Measurements from ENCODE around the gene DGKA. TPM values are rescaled to one million over a fixed set of nuclear protein-coding genes. Genes with fewer than 3 reads are reported as not detected.

Gene DGKA
- total RNA-seq, 1 donor from 2014 or later: 32.4 TPM

GRCh38 chr12:55931317-55931779 is 386 bp downstream of the DGKA start:
- no peak for DNase-seq (ENCODE audit: low spot score)

- peak; percentile 92 for DNase-seq (ENCODE audit: low spot score)
Measured at GRCh38 chr12:55931780-55932550, 1.0 kb downstream of the DGKA start.

DNA sequence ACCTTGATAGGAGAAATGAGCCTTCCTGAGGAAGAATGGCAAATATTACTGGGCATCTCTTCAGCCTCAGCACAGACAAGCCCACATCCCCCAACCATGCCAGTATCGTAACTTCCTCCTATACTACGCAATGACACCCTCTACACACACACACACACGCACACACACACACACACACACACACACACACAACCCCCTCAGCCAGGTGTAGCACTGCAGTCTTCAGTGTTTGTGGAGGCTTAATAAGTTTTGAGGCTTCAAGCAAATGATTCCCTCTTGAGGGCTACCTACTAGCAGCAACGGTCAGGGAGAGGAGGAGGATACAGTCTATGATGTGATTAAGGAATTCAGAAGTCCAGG is 1.6 kb downstream of the DGKA start:
- no peak for DNase-seq (ENCODE audit: low spot score)

DNA sequence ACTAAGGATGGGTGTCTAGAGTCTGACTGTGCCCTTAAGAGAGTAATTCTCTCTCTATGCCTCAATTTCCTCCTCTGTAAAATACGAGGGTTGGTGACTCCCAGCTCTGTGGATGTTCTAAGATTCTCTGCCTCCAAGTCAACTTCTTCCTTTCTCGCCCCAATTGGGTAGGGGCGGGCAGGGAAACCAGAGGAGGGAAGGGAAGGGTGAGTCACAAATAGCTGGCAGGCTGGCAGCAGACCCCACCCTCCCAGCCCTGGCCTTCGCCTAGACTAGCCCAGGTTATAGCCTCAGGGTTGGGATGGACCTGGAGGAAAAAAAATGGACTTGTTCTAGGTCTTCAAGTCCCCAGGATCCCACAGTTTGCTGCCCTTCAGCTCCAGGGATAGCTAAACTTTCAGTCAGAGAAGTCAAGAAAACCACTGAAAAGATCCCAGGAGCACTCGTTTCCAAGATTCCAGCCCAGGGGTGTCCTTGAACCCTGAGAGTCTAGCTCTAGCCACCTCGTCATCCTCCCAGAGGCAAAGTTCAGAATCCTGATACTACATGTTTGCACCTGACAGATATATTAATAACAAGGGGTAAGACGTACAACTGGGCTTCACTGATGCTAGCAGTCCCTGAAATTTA is 2.3 kb downstream of the DGKA start:
- no peak for DNase-seq (ENCODE audit: low spot score)

DNA sequence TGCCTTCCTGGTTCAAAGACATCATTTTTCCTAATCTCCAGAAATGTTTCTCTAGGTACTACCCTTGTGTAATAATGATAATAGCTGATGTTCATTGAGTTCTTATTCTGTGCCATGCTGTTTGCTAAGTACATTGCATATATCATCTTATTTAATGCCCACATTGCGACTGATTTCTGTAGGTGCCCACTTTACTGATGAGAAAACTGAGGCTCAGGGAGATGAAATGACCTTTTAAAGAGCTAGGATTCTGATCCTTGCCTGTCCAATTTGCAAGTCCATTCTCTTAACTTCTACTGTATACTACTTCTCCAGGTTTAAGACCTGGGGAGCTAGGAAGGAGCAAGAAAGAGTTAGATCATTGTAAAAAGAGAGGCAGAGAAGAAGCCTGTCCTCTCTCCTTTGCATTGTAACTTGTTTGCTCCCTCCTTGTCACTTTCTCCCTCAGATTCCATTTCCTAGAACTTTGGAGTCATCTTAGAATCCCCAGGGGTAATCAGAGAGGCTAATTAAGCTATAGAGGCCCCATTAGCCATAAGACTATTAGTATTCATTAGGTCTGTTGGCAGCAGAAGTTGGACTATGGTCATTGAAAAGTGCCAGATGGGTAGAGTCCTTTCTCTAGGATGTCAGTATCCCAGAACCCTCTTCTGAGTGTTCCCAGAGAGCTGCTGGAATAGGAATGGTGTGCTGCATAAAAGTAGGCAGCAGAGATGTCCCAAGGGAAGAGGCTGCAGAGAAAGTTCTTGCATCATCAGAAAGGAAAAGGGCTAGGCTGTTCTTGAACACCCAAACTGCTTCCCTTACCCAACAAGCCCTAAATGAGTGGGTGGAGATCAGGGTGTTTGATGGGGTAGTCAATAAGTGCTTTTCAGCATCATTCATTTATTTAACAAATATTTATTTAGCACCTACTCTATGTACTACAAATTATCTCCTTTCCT is 3.1 kb downstream of the DGKA start:
- DNase-seq (ENCODE audit: low spot score): no peak

DNA sequence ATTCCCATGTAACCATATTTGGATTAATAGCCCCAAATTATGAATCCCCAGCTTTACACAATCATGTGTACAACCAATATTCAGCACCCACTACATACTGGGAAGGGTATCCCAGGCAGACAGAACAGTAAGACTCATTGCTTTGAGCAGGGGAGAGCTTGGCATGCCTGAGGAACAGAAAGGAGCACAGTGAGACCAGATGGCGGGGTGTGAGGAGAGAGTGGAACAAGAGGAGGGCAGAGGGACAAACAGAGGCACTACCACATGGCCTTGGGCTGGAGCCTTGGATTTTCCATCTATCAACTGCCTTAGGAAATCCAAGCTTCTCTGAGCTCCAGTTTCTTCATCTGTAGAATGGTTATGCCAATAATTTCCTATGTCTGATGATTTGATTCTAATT is 3.8 kb downstream of the DGKA start:
- DNase-seq (ENCODE audit: low spot score): no peak

DNA sequence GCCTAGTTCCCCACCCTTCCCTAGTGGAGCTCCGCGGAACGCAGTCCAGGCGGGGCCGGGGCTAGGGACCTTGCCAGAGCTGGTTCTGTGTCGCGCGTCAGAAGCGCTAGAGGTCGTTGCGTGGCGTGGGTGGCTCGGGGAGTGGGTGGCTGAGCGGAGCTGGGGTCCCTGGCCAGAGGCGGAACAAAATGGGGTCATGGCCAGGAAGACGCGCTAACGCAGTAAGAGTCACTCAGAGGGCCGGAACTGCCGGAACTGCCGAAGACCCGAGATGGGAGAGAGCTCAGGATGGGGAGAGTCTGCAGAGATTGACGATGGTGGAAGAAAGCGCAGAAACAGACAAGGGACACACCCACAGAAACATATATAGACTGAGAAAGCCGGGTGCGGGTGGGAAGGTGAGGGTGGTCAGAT is 4.8 kb downstream of the DGKA start:
- no peak for DNase-seq (ENCODE audit: low spot score)

DNA sequence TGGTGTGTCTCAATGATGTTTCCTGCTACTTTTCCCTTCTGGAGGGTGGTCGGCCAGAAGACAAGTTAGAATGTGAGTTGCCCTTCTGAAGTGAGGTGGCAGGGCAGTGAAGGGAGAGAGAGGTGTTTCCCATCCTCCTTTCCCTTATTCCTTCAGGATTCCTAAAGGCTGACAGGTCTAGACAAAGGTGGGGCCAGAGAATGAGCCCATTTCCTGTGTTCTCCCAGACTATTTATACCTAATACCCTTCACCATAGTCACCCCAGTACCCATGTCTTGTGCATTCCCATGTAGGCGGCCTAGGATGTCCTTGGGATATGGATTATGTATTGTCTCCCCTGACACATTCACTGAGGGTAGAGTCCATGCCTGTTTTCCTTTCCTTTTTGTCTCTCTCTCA is 7.0 kb downstream of the DGKA start:
- DNase-seq (ENCODE audit: low spot score): no peak

GRCh38 chr12:55938826-55939501 is 8.0 kb downstream of the DGKA start:
- no peak for DNase-seq (ENCODE audit: low spot score)

GRCh38 chr12:55940065-55940732 is 9.2 kb downstream of the DGKA start:
- peak; percentile 93 for DNase-seq (ENCODE audit: low spot score)

- DNase-seq (ENCODE audit: low spot score): no peak
Measured at GRCh38 chr12:55942055-55942454, 11.1 kb downstream of the DGKA start.

- DNase-seq (ENCODE audit: low spot score): no peak
Measured at GRCh38 chr12:55942577-55943136, 11.7 kb downstream of the DGKA start.

DNA sequence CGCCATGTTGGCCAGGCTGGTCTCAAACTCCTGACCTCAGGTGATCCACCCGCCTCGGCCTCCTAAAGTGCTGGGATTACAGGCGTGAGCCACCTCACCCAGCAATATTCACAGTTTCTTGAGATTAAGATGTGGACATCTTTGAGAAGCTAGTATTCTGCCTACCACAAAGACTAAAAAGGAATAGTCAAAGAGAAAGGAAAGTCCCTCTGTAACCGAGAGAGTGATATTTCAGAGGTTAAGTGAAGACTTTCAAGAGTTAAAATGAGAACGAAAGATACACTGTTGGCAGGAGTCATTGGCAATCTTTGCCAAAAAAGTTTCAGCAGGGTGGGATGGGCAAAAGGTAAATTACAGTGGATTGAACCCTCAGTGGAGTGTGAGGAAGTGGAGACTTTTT is 15.6 kb downstream of the DGKA start:
- no peak for DNase-seq (ENCODE audit: low spot score)

GRCh38 chr12:55955344-55955743 is 24.4 kb downstream of the DGKA start:
- DNase-seq (ENCODE audit: low spot score): no peak

DNA sequence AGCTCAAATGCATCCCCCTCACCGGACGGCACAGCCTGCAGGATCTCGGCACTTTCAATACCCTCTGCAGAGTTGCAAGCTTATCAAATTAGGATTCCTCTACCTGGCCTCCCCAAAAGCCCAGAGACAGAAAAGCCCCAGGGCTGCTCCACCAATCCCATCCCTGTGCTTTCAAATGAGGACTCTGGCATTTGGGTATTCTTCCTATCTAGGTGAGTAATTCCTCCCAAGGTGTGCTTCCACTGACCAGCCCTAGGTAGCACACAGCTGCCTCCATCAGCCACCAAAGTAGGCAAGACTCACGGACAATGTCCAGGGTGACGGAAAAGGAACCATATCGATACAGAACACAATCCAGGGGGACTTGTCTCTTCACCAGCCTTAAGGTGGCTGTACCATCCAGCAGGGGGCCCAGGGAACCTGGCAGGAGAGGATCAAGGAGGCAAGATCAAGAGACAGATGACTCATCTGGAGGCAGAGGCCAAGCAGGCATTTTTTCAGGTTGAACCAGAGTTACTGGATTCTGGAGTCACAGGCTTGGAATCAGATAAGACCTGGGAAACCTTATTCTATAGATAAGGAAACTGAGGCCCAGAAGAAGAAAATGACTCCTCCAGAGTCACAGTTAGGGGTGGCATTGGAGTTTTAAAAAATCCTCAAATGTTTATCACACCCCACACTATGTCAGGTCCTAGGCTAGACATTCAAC is 25.0 kb downstream of the DGKA start:
- no peak for DNase-seq (ENCODE audit: low spot score)

DNA sequence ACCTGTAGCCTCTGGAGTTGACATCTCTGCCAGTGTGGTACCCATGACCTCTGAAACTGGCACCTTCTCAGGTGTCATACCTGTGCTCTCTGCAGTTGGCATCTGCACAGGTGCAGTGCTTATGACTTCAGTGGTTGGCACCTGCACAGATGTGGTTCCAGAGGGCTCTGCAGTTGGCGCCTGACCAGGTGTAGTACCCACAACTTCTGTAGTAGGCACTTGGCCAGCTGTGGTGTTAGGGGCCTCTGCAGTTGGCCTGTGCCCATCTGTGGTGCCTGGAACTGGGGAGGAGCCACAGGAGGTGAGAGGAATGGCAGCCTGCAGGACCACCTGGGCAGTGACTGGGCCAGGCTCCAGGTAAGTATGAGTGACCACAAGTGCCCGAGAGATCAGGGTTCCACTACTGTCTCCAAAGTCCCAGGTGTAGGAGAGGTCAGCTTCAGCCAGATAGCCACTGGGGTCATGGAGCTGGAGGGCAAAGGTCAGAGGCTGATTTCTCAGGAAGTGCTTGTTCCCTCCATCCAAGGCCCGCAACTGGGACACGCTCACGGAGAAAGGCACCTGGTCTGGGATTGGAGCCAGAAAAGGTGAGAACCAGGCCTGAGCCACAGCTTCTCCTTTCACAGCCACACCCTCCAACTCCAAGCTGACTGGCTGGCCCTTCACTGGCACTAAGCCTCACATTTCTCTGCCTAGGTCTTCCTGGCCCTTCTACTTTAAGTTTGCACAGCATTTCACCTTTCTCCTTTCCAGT is 26.3 kb downstream of the DGKA start:
- no peak for DNase-seq (ENCODE audit: low spot score)

DNA sequence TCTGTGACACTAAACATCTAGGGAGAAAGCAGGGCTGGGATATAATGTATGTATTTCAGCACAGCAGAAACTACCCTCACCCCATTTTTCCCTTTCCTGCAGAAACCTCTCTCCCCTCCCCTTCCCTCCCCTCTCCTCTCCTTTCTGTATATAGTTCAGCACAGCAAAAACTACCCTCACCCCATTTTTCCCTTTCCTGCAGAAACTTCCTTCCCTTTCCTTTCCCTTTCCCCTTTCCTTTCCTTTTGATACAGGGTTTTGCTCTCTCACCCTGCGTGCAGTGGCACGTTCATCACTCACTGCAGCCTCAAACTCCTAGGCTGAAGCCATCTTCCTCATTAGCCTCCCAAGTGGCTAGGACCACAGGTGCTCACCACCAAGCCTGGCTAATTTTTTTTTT is 32.8 kb downstream of the DGKA start:
- DNase-seq (ENCODE audit: low spot score): no peak

DNA sequence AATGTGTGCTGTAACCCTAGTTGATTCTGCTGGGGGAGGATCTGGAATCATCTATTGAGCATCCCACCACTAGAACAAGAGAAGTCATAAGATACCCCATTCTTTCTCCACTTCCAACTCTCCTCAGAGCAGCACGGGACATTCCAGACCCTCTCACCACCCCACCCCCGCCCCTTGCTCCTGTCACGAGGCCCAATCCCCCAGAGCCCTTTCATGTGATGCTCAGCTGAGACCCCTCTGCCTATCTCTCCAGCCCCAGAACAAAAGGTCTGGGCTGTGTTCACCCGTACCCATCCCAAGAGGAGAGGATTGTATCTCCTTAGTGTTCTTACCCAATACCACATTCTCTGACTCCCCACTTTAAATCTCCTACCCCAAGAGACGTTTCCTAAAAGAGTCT is 34.3 kb downstream of the DGKA start:
- DNase-seq (ENCODE audit: low spot score): no peak

GRCh38 chr12:55965941-55966407 is 35.0 kb downstream of the DGKA start, which contains the start of gene PMEL:
Gene PMEL, minus strand, starts transcription at chr12:55966042. Its CDS starts 31 bp downstream, at chr12:55966011.
- DNase-seq (ENCODE audit: low spot score): no peak

All from mesenteric fat pad (tissue), 1 donor.